Measurements from ENCODE around the gene SRBD1.

DNA sequence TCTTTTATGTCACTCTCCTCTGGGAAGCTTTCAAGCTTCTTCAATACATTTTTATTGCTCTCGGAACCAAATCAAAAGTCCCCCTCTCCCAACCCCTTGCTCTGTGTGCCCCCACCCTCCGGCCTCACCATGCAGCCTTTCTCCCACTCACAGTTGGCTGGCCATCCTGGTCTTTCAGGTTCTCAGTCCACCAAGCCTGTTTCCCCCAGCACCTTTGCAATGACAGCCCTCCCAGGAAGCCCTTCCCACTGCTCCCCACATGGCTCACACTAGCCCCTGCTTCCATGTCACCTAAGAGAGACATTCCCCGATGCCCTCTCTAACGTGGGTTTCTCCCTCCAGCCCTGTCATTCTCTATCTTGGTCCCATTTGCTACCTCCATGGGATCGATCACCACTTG is 266.6 kb downstream of the SRBD1 start:
- TF ChIP-seq CTCF (IDR thresholded peaks at IDR 0.05; ENCODE audit: control extremely low read depth in 1 of 3, insufficient read depth in 1 of 3, low read depth in 1 of 3, low read length in 3 of 3) (no peak), CEBPB (IDR thresholded peaks at IDR 0.05; ENCODE audit: low read depth, low read length) (no peak)

Data from H1 (cell line).